HepG2 (cell line): ENCODE measurements around the gene TNPO3. TPM values are rescaled to one million over a fixed set of nuclear protein-coding genes. Genes with fewer than 3 reads are reported as not detected.

Source experiments
- ATAC-seq: fragments of 200-7000 bp; cut with Tn5 transposase; 3 replicates; pipeline ENCODE4 v1.9.1; 2020; ENCODE audit warnings: mild to moderate bottlenecking, moderate library complexity
- BruUV-seq: library from RNA; stranded (reverse); fragments of 400-500 nt; replicated peaks from 2 replicates; lab custom pipeline; 2021; lab: Mats Ljungman, UMichigan
- CTCF ChIA-PET: fragments of 300-600 bp; formaldehyde crosslinking; extraction: SDS; loops from one replicate; lab custom pipeline; 2021; ENCODE audit warnings: low total read pairs, inconsistent platforms, low intra/inter-chr PET ratio; lab: Yijun Ruan, JAX
- POLR2A ChIA-PET: fragments of 350-600 bp; sonication (Branson Sonifier 250); formaldehyde crosslinking; loops from one replicate; lab custom pipeline; 2020; ENCODE audit warnings: antibody characterized with exemption, inconsistent platforms; lab: Yijun Ruan, JAX
- DNase-seq: peaks from one replicate; pipeline ENCODE4 v3.0.0-alpha.2; 2015; ENCODE audit warnings: low spot score
- FAIRE-seq: peaks from 3 replicates; lab custom pipeline; 2011; peaks lifted over from hg19 to GRCh38; lab: Jason Lieb, UNC
- H2AFZ ChIP-seq: one replicate; pipeline ENCODE4 v1.6.1; 2011; ENCODE audit warnings: low read length, inconsistent platforms
- H3K27ac ChIP-seq: fragments of 300-600 bp; 3 replicates; pipeline ENCODE4 v1.8.0; 2011; ENCODE audit warnings: mixed run types, mild to moderate bottlenecking, mixed read lengths, low read length, inconsistent platforms; ENCODE audit not compliant: insufficient read depth; ENCODE audit errors: extremely low read length
- H3K27me3 ChIP-seq, 2 experiments: fragments of 200-600 bp in 1 of 2; 2 replicates in 1 of 2; 3 replicates in 1 of 2; pipeline versions ENCODE4 v1.6.0 to v1.8.0; 2011; ENCODE audit warnings: low read length in 2 of 2, mild to moderate bottlenecking in 2 of 2, moderate library complexity in 2 of 2, inconsistent platforms in 1 of 2; ENCODE audit not compliant: insufficient read depth in 2 of 2, control insufficient read depth in 1 of 2
- H3K36me3 ChIP-seq, 2 experiments: fragments of 200-600 bp in 1 of 2; replicated peaks in 1 of 2; 2 replicates in 1 of 2; 3 replicates in 1 of 2; pipeline versions ENCODE4 v1.5.1 to v1.8.0; 2011; ENCODE audit warnings: low read length in 2 of 2, inconsistent platforms in 1 of 2; ENCODE audit not compliant: insufficient read depth in 2 of 2, control insufficient read depth in 1 of 2
- H3K4me1 ChIP-seq: 2 replicates; pipeline ENCODE4 v1.5.1; 2012; ENCODE audit warnings: low read length, inconsistent platforms; ENCODE audit not compliant: insufficient read depth
- H3K4me2 ChIP-seq: 2 replicates; pipeline ENCODE4 v1.6.0; 2011; ENCODE audit warnings: low read depth, low read length, inconsistent platforms
- H3K4me3 ChIP-seq, 3 experiments: fragments of 200-600 bp in 1 of 3; sonication (generic), shearing (Covaris generic) in 1 of 3; replicated peaks in 1 of 3; 2 replicates each; pipeline ENCODE4 v1.5.1; 2011 to 2016; ENCODE audit warnings: low read length in 3 of 3, inconsistent platforms in 2 of 3, low read depth in 2 of 3, mild to moderate bottlenecking in 2 of 3, control low read depth in 1 of 3, mixed read lengths in 1 of 3; ENCODE audit not compliant: insufficient read depth in 1 of 3
- H3K79me2 ChIP-seq: one replicate; pipeline ENCODE4 v1.6.1; 2011; ENCODE audit warnings: low read length, inconsistent platforms; ENCODE audit not compliant: insufficient read depth
- H3K9ac ChIP-seq: 2 replicates; pipeline ENCODE4 v1.6.0; 2011; ENCODE audit warnings: mild to moderate bottlenecking, low read depth, low read length, inconsistent platforms; ENCODE audit not compliant: insufficient read depth
- H3K9me3 ChIP-seq: 2 replicates; pipeline ENCODE4 v1.5.1; 2012; ENCODE audit warnings: mild to moderate bottlenecking, low read length
- H4K20me1 ChIP-seq: 2 replicates; pipeline ENCODE4 v1.6.0; 2011; ENCODE audit warnings: inconsistent platforms, mild to moderate bottlenecking, low read length, moderate library complexity; ENCODE audit not compliant: insufficient read depth
- BRCA1 ChIP-seq: sonication (generic); formaldehyde crosslinking; IDR thresholded peaks from 2 replicates; pipeline ENCODE4 v1.4.0; 2020; ENCODE audit warnings: missing genetic modification reagents
- BRD4 ChIP-seq: sonication (generic); formaldehyde crosslinking; IDR thresholded peaks from 2 replicates; pipeline ENCODE4 v1.4.0; 2020; ENCODE audit warnings: missing genetic modification reagents
- CREM ChIP-seq, 2 experiments: sonication (generic) in 1 of 2; formaldehyde crosslinking in 1 of 2; IDR thresholded peaks; 2 replicates each; pipeline versions ENCODE4 v1.4.0 to v1.6.1; 2016 to 2020; ENCODE audit warnings: antibody characterized with exemption in 1 of 2, mild to moderate bottlenecking in 1 of 2, missing genetic modification reagents in 1 of 2
- MEIS2 ChIP-seq: sonication (generic); formaldehyde crosslinking; IDR thresholded peaks from 2 replicates; pipeline ENCODE4 v1.9.0; 2021; ENCODE audit warnings: mild to moderate bottlenecking, missing genetic modification reagents
- NFRKB ChIP-seq: fragments of 450-650 bp; IDR thresholded peaks from 2 replicates; pipeline ENCODE4 v1.6.1; 2017
- NRL ChIP-seq: sonication (generic); formaldehyde crosslinking; IDR thresholded peaks from 2 replicates; pipeline ENCODE4 v1.5.0; 2020; ENCODE audit warnings: missing genetic modification reagents, mild to moderate bottlenecking, moderate library complexity, borderline replicate concordance
- PREB ChIP-seq: sonication (generic); formaldehyde crosslinking; IDR thresholded peaks from 2 replicates; pipeline ENCODE4 v1.4.0; 2020; ENCODE audit warnings: missing genetic modification reagents
- RFX3 ChIP-seq: IDR thresholded peaks from 2 replicates; pipeline ENCODE4 v1.6.1; 2016; ENCODE audit warnings: missing biosample characterization, missing genetic modification reagents
- SCMH1 ChIP-seq: sonication (generic); formaldehyde crosslinking; IDR thresholded peaks from 2 replicates; pipeline ENCODE4 v1.9.0; 2021; ENCODE audit warnings: missing genetic modification reagents, mild to moderate bottlenecking, borderline replicate concordance
- SNRNP70 ChIP-seq: fragments of 200-400 bp; formaldehyde crosslinking; IDR thresholded peaks from 2 replicates; pipeline ENCODE4 v1.6.1; 2017; ENCODE audit warnings: mild to moderate bottlenecking, low read depth, low read length, moderate library complexity
- THYN1 ChIP-seq: sonication (generic); formaldehyde crosslinking; IDR thresholded peaks from 2 replicates; pipeline ENCODE4 v1.8.1; 2023; ENCODE audit warnings: low read depth, mild to moderate bottlenecking, moderate library complexity, missing genetic modification reagents, borderline replicate concordance
- ZBTB14 ChIP-seq: sonication (generic); formaldehyde crosslinking; IDR thresholded peaks from 2 replicates; pipeline ENCODE4 v1.4.0; 2020; ENCODE audit warnings: missing genetic modification reagents
- ZNF30 ChIP-seq: sonication (generic); formaldehyde crosslinking; IDR thresholded peaks from 2 replicates; pipeline ENCODE4 v1.5.0; 2020; ENCODE audit warnings: mild to moderate bottlenecking, missing genetic modification reagents
- ZNF318 ChIP-seq: sonication (generic); formaldehyde crosslinking; IDR thresholded peaks from 2 replicates; pipeline ENCODE4 v1.4.0; 2020; ENCODE audit warnings: mild to moderate bottlenecking, missing genetic modification reagents
- ZNF547 ChIP-seq: sonication (generic); formaldehyde crosslinking; IDR thresholded peaks from 2 replicates; pipeline ENCODE4 v1.5.1; 2020; ENCODE audit warnings: mild to moderate bottlenecking, missing genetic modification reagents
- ZNF75D ChIP-seq: sonication (generic); formaldehyde crosslinking; IDR thresholded peaks from 2 replicates; pipeline ENCODE4 v1.8.1; 2023; ENCODE audit warnings: missing genetic modification reagents, mild to moderate bottlenecking, borderline replicate concordance
- ZNF792 ChIP-seq: IDR thresholded peaks from 2 replicates; pipeline ENCODE4 v1.6.1; 2016
- WGBS: methylation state at CpG from one replicate; pipeline ENCODE4 v1.1.6; 2017; ENCODE audit warnings: low lambda C conversion rate; 5-methylcytosine and 5-hydroxymethylcytosine counted together
- in situ Hi-C: cut with HindIII; loops from 2 replicates; pipeline ENCODE4 v1.10.0; 2017; ENCODE audit warnings: low pct_unique_long_range_greater_than_20kb; ENCODE audit not compliant: extremely low pct_ligation_motif_present
- intact Hi-C: fragments of 100-400 bp; cut with micrococcal nuclease; formaldehyde crosslinking; loops from one replicate; pipeline ENCODE4 v1.10.0; 2022; ENCODE audit not compliant: unreplicated experiment
- polyA plus RNA-seq, 8 experiments: library from polyadenylated mRNA; depleted of rRNA in 3 of 8; stranded (reverse) in 7 of 8; unstranded in 1 of 8; fragments of >200 nt; fragmentation: Illumina TruSeq in 4 of 8; extraction: Trizol in 4 of 8; gene quantifications; 2 replicates each; pipeline versions ENCODE4 v1.2.1 to v1.2.3, GENCODE V29; 2011 to 2016; ENCODE audit warnings: low read depth in 4 of 8, missing spikeins in 1 of 8, mixed read lengths in 1 of 8; ENCODE audit not compliant: insufficient read depth in 1 of 8
- total RNA-seq, 5 experiments: library from RNA; depleted of rRNA; stranded (reverse); fragments of >200 nt; fragmentation: Illumina TruSeq; extraction: Trizol; gene quantifications; 2 replicates each; pipeline ENCODE4 v1.2.3, GENCODE V29; 2016; ENCODE audit warnings: low read depth in 1 of 5

TNPO3 gene
- total and polyA plus RNA-seq, 2 of the 13 experiments (the other 11 are each of a cell fraction or from before 2014, with no cell fraction given) = 23.8 to 44.6 TPM

- Histone ChIP-seq H3K9me3 (no peaks in the 10 kb centered on the region), H3K9ac (no peak overlapping the region), H3K27ac (no peak overlapping the region), H3K27me3 (no peaks in the 10 kb centered on the region), H3K4me1 (no peaks in the 10 kb centered on the region), H3K4me2 (no peak overlapping the region), H4K20me1 (no peaks in the 10 kb centered on the region), H3K36me3 (peaks cover 8 to 63% of the 10 kb centered on the region in 2 experiments), H3K4me3 (no peak overlapping the region), H3K79me2 (no peaks in the 10 kb centered on the region), H2AFZ (no peak overlapping the region)
- in situ Hi-C loops = no loop called here
- BruUV-seq = no TSS peak
- ATAC-seq (no peak), DNase-seq (no peak), FAIRE-seq (no peak)
- intact Hi-C loops = no loop called here
- CTCF ChIA-PET = no interaction called here
- POLR2A ChIA-PET = no interaction called here
- 80% methylated on average over 4 of the region's 4 CpGs for WGBS
- TF ChIP-seq PREB (no peak), THYN1 (CRISPR knock-in tag) (no peak), CREM (IDR thresholded peaks at IDR 0.05) (no peak), CREM (CRISPR knock-in tag; IDR thresholded peaks at IDR 0.05) (no peak), ZNF318 (CRISPR knock-in tag) (no peak), ZNF792 (CRISPR knock-in tag) (no peak), ZNF30 (CRISPR knock-in tag) (no peak), NRL (CRISPR knock-in tag) (no peak), ZNF75D (CRISPR knock-in tag) (no peak), MEIS2 (CRISPR knock-in tag) (no peak), RFX3 (CRISPR knock-in tag) (no peak), BRCA1 (no peak), SCMH1 (CRISPR knock-in tag) (no peak), BRD4 (CRISPR knock-in tag) (no peak), ZNF547 (no peak), NFRKB (no peak), ZBTB14 (CRISPR knock-in tag) (no peak), SNRNP70 (no peak)
These were observed 47.3 kb downstream of the TNPO3 start for GRCh38 chr7:129007572-129007971.
